ENCODE data around the gene DNAJC17. TPM values are rescaled to one million over a fixed set of nuclear protein-coding genes. Genes with fewer than 3 reads are reported as not detected.

The DNAJC17 gene, protein sequence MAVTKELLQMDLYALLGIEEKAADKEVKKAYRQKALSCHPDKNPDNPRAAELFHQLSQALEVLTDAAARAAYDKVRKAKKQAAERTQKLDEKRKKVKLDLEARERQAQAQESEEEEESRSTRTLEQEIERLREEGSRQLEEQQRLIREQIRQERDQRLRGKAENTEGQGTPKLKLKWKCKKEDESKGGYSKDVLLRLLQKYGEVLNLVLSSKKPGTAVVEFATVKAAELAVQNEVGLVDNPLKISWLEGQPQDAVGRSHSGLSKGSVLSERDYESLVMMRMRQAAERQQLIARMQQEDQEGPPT
- 38.2 and 48.7 TPM in 2 replicates for total RNA-seq

DNA sequence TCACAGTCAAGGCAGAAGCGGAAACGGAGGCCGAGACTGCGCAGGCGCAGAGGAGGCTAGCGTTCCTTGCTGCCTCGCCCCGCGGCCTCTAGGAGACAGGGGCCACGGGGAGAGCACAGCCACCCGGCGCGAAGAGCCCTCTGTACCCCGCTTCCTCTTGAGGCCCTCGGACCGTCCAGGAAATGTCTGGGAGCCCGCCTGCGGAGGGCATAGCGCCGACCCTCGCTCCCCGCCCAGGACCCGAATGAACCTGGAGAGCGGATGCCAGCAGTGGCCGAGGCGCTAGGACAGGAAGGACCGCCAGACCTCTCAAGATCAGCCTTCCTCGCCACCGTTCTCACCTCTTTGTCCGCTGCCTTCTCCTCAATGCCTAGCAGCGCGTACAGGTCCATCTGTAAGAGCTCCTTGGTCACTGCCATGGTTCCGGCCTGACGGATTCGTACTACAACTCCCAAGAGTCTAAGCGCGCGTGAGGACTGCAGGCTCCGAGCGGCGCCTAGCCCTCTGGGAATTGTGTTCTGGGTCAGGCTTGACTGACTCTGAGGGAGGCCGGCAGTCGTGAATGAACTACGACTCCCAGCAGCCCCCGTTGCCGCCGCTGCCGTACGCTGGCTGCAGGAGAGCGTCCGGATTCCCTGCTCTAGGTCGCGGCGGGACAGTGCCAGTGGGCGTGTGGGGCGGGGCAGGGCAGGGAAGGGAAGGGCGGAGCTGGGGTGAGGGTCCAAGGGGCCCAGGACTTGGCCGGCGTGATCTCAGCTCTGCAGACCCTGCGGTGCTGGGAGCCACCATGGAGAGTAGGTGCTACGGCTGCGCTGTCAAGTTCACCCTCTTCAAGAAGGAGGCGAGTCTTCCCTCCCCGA, at the start of gene DNAJC17, which contains the start of gene ZFYVE19:
Gene DNAJC17 (minus strand): TSS at position 446 of the 860 bp plus-strand sequence. CDS start 27 bp downstream, at position 419.
Gene ZFYVE19 (plus strand): TSS at position 62 of the 860 bp plus-strand sequence. CDS start 501 bp downstream, at position 563.
- peak; percentile 92 for DNase-seq (ENCODE audit: low read depth, low spot score)

DNA sequence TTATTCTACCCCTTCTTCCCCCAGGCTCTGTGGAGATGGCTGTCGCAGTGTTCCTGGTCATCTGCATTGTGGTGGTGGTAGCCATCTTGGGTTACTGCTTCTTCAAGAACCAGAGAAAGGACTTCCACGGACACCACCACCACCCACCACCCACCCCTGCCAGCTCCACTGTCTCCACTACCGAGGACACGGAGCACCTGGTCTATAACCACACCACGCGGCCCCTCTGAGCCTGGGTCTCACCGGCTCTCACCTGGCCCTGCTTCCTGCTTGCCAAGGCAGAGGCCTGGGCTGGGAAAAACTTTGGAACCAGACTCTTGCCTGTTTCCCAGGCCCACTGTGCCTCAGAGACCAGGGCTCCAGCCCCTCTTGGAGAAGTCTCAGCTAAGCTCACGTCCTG, 49.5 kb upstream of the DNAJC17 start:
- DNase-seq (ENCODE audit: low read depth, low spot score), result no peak

GRCh38 chr15:40855706-40856234, 48.5 kb upstream of the DNAJC17 start:
- DNase-seq (ENCODE audit: low read depth, low spot score), result no peak

DNA sequence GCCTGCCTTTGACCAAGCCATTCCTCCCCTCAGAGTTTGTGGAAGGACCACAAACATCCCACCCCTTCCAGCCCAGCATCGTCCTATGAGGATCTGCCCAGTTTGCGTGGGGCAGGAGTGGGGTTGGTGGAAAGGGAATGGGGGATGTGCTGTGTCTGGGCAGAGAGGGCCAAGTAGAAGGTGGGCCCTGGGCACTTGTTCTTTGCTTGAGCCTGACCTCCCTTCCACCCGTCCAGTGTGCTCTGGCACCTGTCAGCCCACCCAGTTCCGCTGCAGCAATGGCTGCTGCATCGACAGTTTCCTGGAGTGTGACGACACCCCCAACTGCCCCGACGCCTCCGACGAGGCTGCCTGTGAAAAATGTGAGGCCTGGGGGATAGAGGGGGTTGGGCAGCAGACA, 46.9 kb upstream of the DNAJC17 start:
- no peak for DNase-seq (ENCODE audit: low read depth, low spot score)

GRCh38 chr15:40853241-40853890, 46.1 kb upstream of the DNAJC17 start:
- no peak for DNase-seq (ENCODE audit: low read depth, low spot score)

GRCh38 chr15:40852529-40852928, 45.3 kb upstream of the DNAJC17 start:
- DNase-seq (ENCODE audit: low read depth, low spot score), result no peak

- no peak for DNase-seq (ENCODE audit: low read depth, low spot score)
Observed at GRCh38 chr15:40850576-40851112, 43.4 kb upstream of the DNAJC17 start.

- DNase-seq (ENCODE audit: low read depth, low spot score), result no peak
Observed at GRCh38 chr15:40847223-40847961, 40.1 kb upstream of the DNAJC17 start.

DNA sequence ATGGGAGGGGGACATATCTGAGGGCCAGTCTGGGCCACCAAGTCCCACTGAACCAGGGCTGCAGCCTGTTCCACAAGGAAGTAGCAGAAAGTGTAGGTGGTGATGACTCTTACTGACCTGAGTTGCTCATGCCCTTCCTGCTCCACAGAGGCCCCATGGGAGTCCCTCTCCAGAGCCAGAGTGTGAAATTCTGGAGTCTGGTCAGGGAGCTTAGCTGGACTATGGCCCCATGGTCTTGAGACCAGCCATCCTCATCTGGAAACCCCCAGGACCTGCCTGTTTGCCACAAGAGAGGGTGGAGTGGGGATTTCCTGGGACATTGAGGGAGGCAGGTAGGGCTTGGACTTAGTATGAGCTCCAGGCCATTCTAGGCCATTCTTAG, 39.6 kb upstream of the DNAJC17 start:
- DNase-seq (ENCODE audit: low read depth, low spot score), result no peak

- DNase-seq (ENCODE audit: low read depth, low spot score), result no peak
Observed at GRCh38 chr15:40845511-40846284, 38.4 kb upstream of the DNAJC17 start.

DNA sequence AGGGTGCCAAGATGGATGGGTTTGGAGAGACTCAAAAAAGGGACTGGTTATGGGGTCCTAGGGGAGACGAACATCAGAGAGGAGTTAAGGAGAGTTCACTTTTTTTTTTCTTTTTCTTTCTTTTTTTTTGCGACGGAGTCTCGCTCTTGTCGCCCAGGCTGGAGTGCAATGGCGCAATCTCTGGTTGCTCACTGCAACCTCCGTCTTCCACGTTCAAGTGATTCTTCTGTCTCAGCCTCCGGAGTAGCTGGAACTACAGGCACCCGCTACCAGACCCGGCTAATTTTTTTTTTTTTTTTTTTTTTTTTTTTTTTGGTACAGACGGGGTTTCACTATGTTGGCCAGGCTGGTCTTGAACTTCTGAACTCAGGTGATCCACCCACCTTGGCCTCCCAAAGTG, 37.8 kb upstream of the DNAJC17 start:
- DNase-seq (ENCODE audit: low read depth, low spot score), result no peak

DNA sequence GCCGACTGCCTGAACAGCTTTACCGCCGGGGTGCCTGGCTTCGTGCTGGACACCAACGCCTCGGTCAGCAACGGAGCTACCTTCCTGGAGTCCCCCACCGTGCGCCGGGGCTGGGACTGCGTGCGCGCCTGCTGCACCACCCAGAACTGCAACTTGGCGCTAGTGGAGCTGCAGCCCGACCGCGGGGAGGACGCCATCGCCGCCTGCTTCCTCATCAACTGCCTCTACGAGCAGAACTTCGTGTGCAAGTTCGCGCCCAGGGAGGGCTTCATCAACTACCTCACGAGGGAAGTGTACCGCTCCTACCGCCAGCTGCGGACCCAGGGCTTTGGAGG, 37.4 kb upstream of the DNAJC17 start:
- no peak for DNase-seq (ENCODE audit: low read depth, low spot score)

- no peak for DNase-seq (ENCODE audit: low read depth, low spot score)
Observed at GRCh38 chr15:40843885-40844695, 36.8 kb upstream of the DNAJC17 start, which contains the start of gene SPINT1. Gene SPINT1 (plus strand): TSS chr15:40844048. CDS start chr15:40844555, 507 bp downstream.

DNA sequence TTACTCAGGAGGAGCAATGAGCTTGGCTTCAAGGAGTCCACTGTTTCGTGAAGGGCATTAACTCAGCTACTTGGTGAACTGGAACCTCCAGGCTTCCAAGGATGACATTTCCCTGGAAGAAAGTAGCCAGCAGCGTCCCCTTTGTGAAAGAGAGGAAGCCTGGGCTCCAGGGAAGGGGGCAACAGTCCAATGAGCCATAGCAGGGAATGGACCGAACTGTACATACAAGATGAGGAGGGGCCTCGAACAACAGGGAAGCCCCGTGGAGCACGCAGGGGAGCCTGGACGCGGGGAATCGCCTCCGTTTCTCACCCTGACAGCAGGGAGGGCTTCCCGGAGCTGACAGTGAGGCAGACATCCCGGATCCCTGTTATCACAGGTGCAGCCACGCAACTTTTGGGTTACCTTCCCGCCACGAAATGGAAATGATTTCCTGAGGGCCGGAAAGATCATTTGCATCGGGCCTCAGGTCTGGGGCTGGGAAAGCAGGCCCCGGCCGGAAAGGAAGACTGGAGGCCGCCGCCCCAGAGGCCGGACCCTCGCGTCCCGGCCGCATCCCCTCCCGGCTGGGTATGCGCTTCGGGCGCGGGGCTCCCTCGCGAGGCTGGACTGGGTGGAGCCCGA, 36.1 kb upstream of the DNAJC17 start:
- no peak for DNase-seq (ENCODE audit: low read depth, low spot score)

- DNase-seq (ENCODE audit: low read depth, low spot score), result no peak
Observed at GRCh38 chr15:40841741-40842140, 34.5 kb upstream of the DNAJC17 start.

GRCh38 chr15:40838756-40839155, 31.5 kb upstream of the DNAJC17 start:
- no peak for DNase-seq (ENCODE audit: low read depth, low spot score)

DNA sequence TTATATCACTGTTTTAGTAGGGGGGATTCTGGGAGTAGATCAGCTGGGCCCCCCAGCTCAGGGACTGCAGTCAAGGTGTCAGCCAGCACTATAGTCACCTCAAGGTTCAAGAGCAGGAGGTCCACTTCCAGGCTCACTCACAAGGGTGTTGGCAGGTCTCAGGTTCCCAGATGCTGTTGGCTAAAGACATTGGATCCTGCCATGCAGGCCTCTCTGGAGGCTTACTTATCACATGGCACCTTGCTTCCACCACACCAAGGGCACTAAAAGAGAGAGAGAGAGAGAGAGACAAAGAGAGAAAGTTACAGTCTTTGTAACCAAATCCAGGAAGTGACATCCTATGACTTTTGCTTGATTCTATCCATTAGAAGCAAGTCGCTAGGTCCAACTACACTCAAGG, 28.7 kb upstream of the DNAJC17 start:
- DNase-seq (ENCODE audit: low read depth, low spot score), result no peak

- DNase-seq (ENCODE audit: low read depth, low spot score), result no peak
Observed at GRCh38 chr15:40832903-40833302, 25.6 kb upstream of the DNAJC17 start.

- DNase-seq (ENCODE audit: low read depth, low spot score), result no peak
Observed at GRCh38 chr15:40831861-40832260, 24.6 kb upstream of the DNAJC17 start.
